ENCODE measurements around the gene UPB1.
A peak's percentile ranks its signal among the peaks of the same experiment; 100 is the strongest.

The UPB1 gene

DNA sequence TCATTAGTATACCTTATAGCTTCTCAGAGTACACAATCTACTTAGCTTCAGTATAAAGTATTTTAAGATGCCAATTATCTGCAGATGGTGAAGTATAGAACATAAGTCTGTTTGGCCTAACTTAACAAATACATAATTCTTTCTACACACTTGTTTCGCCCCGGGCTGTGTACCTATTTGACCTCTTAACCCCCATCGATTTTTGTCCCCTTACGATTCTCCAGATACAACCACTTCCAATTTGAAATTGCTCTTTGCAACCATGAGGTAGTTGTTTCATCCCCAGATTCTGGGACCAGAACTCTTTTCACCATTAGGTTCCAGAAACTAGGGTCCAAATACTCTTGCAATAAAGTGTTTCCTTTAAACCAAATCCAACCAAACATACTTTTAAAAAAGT, 10.0 kb upstream of the UPB1 start:
- no peaks in the 10 kb centered on the region for H3F3A ChIP-seq (ENCODE audit: insufficient read depth, low read length)
- H2AFZ ChIP-seq (ENCODE audit: low read length), result no peak overlapping the region
- H4K20me1 ChIP-seq (ENCODE audit: insufficient read depth, low read length), result no peaks in the 10 kb centered on the region
- no peaks in the 10 kb centered on the region for H3K4me1 ChIP-seq (ENCODE audit: low read length)
- no peak overlapping the region for H3K4me2 ChIP-seq (ENCODE audit: low read depth, low read length)
- H3K4me3 ChIP-seq (ENCODE audit: low read length), result no peak overlapping the region
- no peak for TF ChIP-seq EZH2phosphoT487 (IDR thresholded peaks at IDR 0.05; ENCODE audit: low read length)
- no peak for TF ChIP-seq EZH2 (optimal IDR thresholded peaks at IDR 0.05; ENCODE audit: low read depth, low read length)
- TF ChIP-seq, protein P1, sequence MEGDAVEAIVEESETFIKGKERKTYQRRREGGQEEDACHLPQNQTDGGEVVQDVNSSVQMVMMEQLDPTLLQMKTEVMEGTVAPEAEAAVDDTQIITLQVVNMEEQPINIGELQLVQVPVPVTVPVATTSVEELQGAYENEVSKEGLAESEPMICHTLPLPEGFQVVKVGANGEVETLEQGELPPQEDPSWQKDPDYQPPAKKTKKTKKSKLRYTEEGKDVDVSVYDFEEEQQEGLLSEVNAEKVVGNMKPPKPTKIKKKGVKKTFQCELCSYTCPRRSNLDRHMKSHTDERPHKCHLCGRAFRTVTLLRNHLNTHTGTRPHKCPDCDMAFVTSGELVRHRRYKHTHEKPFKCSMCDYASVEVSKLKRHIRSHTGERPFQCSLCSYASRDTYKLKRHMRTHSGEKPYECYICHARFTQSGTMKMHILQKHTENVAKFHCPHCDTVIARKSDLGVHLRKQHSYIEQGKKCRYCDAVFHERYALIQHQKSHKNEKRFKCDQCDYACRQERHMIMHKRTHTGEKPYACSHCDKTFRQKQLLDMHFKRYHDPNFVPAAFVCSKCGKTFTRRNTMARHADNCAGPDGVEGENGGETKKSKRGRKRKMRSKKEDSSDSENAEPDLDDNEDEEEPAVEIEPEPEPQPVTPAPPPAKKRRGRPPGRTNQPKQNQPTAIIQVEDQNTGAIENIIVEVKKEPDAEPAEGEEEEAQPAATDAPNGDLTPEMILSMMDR (IDR thresholded peaks at IDR 0.05; ENCODE audit: low read length), result no peak
- no peak overlapping the region for H3K9ac ChIP-seq (ENCODE audit: low read length)
- no peaks in the 10 kb centered on the region for H3K9me2 ChIP-seq (replicated peaks; ENCODE audit: insufficient read depth, low read length)
- H3K79me2 ChIP-seq (ENCODE audit: low read length), result no peaks in the 10 kb centered on the region
- no peak for DNase-seq
- H3K9me3 ChIP-seq (replicated peaks; ENCODE audit: insufficient read depth, low read length), result no peaks in the 10 kb centered on the region
- no peaks in the 10 kb centered on the region for H3K27me3 ChIP-seq (replicated peaks; ENCODE audit: insufficient read depth, low read length)
- no peaks in the 10 kb centered on the region for H3K36me3 ChIP-seq (replicated peaks; ENCODE audit: insufficient read depth, low read length)
- no peak overlapping the region for H3K27ac ChIP-seq (ENCODE audit: low read length)

DNA sequence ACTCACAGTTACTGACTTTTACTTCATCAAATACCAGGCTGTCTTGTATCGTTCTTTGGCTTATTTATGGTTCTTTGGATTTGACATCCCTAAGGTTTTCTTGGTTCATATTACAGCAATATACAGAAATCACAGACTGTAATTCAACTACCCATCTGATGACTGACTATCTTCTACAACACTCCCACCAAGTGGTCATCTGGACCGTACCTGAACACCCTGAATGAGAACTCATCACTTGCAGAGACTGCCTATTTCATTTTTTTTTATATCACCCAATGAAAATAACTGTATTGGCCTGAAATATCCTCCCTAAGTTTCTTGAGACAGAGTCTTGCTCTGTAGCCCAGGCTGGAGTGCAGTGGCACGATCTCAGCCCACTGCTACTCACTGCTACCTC, 9.5 kb upstream of the UPB1 start:
- Histone ChIP-seq H3K79me2 (ENCODE audit: low read length) (no peaks in the 10 kb centered on the region), H3K9ac (ENCODE audit: low read length) (no peak overlapping the region), H4K20me1 (ENCODE audit: insufficient read depth, low read length) (no peaks in the 10 kb centered on the region), H3K9me2 (replicated peaks; ENCODE audit: insufficient read depth, low read length) (no peaks in the 10 kb centered on the region), H3K36me3 (replicated peaks; ENCODE audit: insufficient read depth, low read length) (no peaks in the 10 kb centered on the region), H3F3A (ENCODE audit: insufficient read depth, low read length) (no peaks in the 10 kb centered on the region), H3K9me3 (replicated peaks; ENCODE audit: insufficient read depth, low read length) (no peaks in the 10 kb centered on the region), H2AFZ (ENCODE audit: low read length) (no peak overlapping the region), H3K27ac (ENCODE audit: low read length) (no peak overlapping the region), H3K4me2 (ENCODE audit: low read depth, low read length) (no peak overlapping the region), H3K27me3 (replicated peaks; ENCODE audit: insufficient read depth, low read length) (no peaks in the 10 kb centered on the region), H3K4me1 (ENCODE audit: low read length) (no peaks in the 10 kb centered on the region), H3K4me3 (ENCODE audit: low read length) (no peak overlapping the region)
- TF ChIP-seq EZH2phosphoT487 (IDR thresholded peaks at IDR 0.05; ENCODE audit: low read length) (no peak), EZH2 (optimal IDR thresholded peaks at IDR 0.05; ENCODE audit: low read depth, low read length) (no peak)
- TF ChIP-seq, protein P1 (IDR thresholded peaks at IDR 0.05; ENCODE audit: low read length), result peak; percentile 37
- peak; percentile 20 for DNase-seq

DNA sequence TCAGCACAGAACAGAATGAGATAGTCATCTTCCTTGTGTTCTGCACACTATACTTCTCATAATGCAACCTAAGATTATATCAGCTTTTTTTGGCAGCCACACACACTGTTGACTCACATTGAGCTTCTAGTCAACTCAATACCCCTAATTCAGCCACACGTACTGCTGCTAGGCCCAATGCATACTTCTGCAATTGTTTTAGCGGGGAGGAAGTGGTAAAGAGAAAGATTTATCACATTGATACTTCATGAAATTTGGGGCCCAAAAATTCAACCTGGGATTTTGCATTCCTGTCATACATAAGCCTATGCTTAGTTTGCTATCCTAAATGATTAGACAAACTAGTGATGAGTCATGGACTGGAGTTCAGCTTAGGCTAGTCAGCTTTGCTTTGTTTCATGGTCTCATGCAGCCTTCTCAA, 8.6 kb upstream of the UPB1 start:
- Histone ChIP-seq H3K27me3 (replicated peaks; ENCODE audit: insufficient read depth, low read length) (no peaks in the 10 kb centered on the region), H3K9me2 (replicated peaks; ENCODE audit: insufficient read depth, low read length) (no peaks in the 10 kb centered on the region), H4K20me1 (ENCODE audit: insufficient read depth, low read length) (no peaks in the 10 kb centered on the region), H3K4me2 (ENCODE audit: low read depth, low read length) (no peak overlapping the region), H3F3A (ENCODE audit: insufficient read depth, low read length) (no peaks in the 10 kb centered on the region), H3K4me1 (ENCODE audit: low read length) (no peaks in the 10 kb centered on the region), H3K4me3 (ENCODE audit: low read length) (no peak overlapping the region), H3K27ac (ENCODE audit: low read length) (no peak overlapping the region), H3K9ac (ENCODE audit: low read length) (no peak overlapping the region), H2AFZ (ENCODE audit: low read length) (no peak overlapping the region), H3K79me2 (ENCODE audit: low read length) (no peaks in the 10 kb centered on the region), H3K9me3 (replicated peaks; ENCODE audit: insufficient read depth, low read length) (no peaks in the 10 kb centered on the region), H3K36me3 (replicated peaks; ENCODE audit: insufficient read depth, low read length) (no peaks in the 10 kb centered on the region)
- TF ChIP-seq, protein P1 (IDR thresholded peaks at IDR 0.05; ENCODE audit: low read length), result no peak
- TF ChIP-seq EZH2phosphoT487 (IDR thresholded peaks at IDR 0.05; ENCODE audit: low read length) (no peak), EZH2 (optimal IDR thresholded peaks at IDR 0.05; ENCODE audit: low read depth, low read length) (no peak)
- no peak for DNase-seq
